NB4 (cell line): ENCODE data around the gene MAGI1.

Experiments used
- TF ChIP-seq, protein P1 (sequence below): IDR thresholded peaks from 2 replicates; pipeline ENCODE4 v1.6.1; 2011; ENCODE audit warnings: low read depth, low read length
- TF ChIP-seq, protein P2 (sequence below): IDR thresholded peaks from one replicate; pipeline ENCODE4 v1.5.1; 2012; ENCODE audit warnings: low read depth, low read length

DNA sequence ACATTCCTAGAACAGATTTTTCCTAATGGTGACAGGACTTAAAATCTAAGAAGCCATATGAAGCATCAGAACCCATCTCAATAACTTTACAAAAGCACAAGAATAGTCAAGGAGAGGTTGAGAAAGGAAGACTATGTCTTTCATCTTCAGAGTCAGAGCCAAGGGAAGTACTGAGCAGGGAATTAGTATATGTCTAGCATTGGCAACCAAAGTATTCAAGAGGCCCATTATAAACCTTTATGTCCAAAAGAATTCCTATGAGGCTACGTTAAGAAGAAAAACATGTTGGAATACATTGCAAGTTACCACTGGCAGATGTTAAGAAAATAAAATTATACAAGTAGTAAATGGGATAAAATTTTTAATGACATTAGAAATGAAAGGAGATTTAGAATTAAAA is 150.5 kb downstream of the MAGI1 start:
- TF ChIP-seq, protein P1, sequence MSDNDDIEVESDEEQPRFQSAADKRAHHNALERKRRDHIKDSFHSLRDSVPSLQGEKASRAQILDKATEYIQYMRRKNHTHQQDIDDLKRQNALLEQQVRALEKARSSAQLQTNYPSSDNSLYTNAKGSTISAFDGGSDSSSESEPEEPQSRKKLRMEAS, result no peak
- TF ChIP-seq, protein P2, sequence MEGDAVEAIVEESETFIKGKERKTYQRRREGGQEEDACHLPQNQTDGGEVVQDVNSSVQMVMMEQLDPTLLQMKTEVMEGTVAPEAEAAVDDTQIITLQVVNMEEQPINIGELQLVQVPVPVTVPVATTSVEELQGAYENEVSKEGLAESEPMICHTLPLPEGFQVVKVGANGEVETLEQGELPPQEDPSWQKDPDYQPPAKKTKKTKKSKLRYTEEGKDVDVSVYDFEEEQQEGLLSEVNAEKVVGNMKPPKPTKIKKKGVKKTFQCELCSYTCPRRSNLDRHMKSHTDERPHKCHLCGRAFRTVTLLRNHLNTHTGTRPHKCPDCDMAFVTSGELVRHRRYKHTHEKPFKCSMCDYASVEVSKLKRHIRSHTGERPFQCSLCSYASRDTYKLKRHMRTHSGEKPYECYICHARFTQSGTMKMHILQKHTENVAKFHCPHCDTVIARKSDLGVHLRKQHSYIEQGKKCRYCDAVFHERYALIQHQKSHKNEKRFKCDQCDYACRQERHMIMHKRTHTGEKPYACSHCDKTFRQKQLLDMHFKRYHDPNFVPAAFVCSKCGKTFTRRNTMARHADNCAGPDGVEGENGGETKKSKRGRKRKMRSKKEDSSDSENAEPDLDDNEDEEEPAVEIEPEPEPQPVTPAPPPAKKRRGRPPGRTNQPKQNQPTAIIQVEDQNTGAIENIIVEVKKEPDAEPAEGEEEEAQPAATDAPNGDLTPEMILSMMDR, result no peak
